ENCODE results near the gene CCNY.

Gene CCNY

DNA sequence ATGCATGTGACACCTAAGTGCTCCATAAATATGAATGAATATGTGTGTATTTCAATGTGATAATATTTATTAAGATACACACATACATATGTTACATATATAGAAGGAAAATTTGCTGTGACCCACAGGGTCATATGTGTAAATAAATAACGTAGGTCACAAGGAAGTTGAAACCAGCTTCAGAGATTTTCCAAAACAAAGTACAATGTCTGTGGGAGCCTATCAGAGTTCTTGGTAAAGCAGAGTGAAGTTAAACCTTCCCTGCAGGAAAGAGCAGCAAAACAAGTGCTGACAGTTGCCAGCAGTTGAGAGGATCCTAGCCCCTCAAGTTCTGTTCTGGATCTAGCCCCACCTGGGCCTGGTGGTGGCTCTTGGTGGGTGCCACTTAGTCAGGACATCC is 91.2 kb downstream of the CCNY start:
- no peak overlapping the region for H2AFZ ChIP-seq (ENCODE audit: low read length, unreplicated experiment)
- peaks cover 39% of the 10 kb centered on the region for H3K4me1 ChIP-seq (ENCODE audit: control insufficient read depth, insufficient read depth, low read length, unreplicated experiment)
- H3K27ac ChIP-seq (ENCODE audit: low read depth, low read length), result no peak overlapping the region
- H3K79me2 ChIP-seq (ENCODE audit: control insufficient read depth, insufficient read depth, low read length, unreplicated experiment), result peaks cover 87% of the 10 kb centered on the region
- no peaks in the 10 kb centered on the region for H3K27me3 ChIP-seq (ENCODE audit: insufficient read depth, low read length)
- H3K4me3 ChIP-seq (ENCODE audit: low read depth, low read length), result no peak overlapping the region
- H3K36me3 ChIP-seq (ENCODE audit: insufficient read depth, low read length), result no peaks in the 10 kb centered on the region

DNA sequence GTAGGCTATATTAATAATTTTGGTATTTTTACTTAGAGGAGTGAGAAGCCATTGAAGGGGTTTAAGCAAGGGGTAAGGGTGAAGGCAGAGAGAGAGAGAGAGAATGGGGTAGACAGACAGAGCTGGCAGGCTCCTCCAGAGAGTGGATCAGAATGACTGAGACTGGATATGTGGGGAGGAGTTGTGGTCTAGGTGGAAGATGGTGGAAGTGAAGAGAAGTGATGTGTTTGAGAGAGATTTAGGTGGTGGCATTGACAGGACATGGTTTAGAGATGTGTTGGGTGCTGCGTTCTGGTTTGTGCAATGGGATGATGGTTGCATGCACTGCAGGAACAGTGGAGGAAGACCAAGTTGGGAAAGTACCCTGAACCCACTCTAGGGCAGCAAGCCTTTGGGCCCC is 92.2 kb downstream of the CCNY start:
- Histone ChIP-seq H3K4me1 (ENCODE audit: control insufficient read depth, insufficient read depth, low read length, unreplicated experiment) (peaks cover 29% of the 10 kb centered on the region), H3K4me3 (ENCODE audit: low read depth, low read length) (no peak overlapping the region), H3K27me3 (ENCODE audit: insufficient read depth, low read length) (no peaks in the 10 kb centered on the region), H3K36me3 (ENCODE audit: insufficient read depth, low read length) (no peaks in the 10 kb centered on the region), H3K79me2 (ENCODE audit: control insufficient read depth, insufficient read depth, low read length, unreplicated experiment) (peaks cover 82% of the 10 kb centered on the region), H2AFZ (ENCODE audit: low read length, unreplicated experiment) (no peak overlapping the region), H3K27ac (ENCODE audit: low read depth, low read length) (no peak overlapping the region)

DNA sequence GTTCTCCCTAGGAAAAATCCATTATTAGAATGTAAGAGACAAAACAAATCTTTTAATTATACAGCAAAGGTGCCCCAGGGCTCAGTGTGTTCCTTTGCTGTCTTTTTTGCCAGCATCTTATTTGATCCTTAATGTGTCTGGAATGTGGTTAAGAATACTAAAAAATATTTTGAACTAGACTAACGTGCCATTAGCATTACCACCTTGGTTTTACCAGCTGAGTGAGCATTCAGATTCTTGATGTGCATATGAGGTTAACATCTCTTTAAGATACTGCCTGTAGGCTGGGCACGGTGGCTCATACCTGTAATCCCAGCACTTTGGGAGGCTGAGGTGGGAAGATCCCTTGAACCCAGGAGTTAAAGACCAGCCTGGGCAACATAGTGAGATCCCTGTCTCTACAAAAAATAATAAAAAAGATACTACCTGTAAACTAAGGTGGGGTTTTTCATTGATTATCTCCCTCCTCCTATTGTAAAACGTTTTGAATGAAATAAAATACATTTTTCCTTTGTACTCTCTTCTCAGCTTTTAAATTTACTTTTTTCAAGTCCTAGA is 96.6 kb downstream of the CCNY start:
- no peaks in the 10 kb centered on the region for H3K27me3 ChIP-seq (ENCODE audit: insufficient read depth, low read length)
- no peaks in the 10 kb centered on the region for H3K4me1 ChIP-seq (ENCODE audit: control insufficient read depth, insufficient read depth, low read length, unreplicated experiment)
- no peaks in the 10 kb centered on the region for H3K36me3 ChIP-seq (ENCODE audit: insufficient read depth, low read length)
- H3K27ac ChIP-seq (ENCODE audit: low read depth, low read length), result no peak overlapping the region
- H3K79me2 ChIP-seq (ENCODE audit: control insufficient read depth, insufficient read depth, low read length, unreplicated experiment), result peaks cover 78% of the 10 kb centered on the region
- H3K4me3 ChIP-seq (ENCODE audit: low read depth, low read length), result no peak overlapping the region
- H2AFZ ChIP-seq (ENCODE audit: low read length, unreplicated experiment), result no peak overlapping the region

DNA sequence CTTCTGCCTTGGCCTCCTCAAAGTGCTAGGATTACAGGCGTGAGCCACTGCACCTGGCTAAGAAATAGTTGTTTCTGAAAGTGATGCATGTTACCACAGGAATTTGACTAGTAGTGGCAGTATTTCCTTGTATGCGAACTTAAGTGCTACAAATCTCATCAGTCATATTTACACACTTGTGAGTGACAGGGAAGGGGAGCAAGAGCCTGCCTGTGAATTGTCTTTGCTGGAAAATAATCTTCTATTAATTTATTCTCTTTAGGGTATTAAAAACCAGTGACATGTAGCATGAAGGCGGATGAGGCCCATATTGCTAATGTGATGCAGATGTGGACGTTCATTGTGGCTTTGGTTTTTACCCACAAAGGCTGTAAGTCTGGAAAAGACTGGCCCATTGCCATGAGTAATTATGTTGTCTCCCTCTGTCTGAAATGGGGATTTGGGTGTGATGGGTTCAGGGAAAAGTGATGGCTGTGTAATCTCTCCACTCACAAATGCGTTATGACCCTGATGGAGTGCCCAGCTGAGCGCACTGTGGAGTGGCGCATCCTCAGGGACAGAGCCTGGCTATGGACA is 97.6 kb downstream of the CCNY start:
- Histone ChIP-seq H3K4me1 (ENCODE audit: control insufficient read depth, insufficient read depth, low read length, unreplicated experiment) (no peaks in the 10 kb centered on the region), H3K79me2 (ENCODE audit: control insufficient read depth, insufficient read depth, low read length, unreplicated experiment) (peaks cover 74% of the 10 kb centered on the region), H3K27me3 (ENCODE audit: insufficient read depth, low read length) (no peaks in the 10 kb centered on the region), H3K4me3 (ENCODE audit: low read depth, low read length) (no peak overlapping the region), H2AFZ (ENCODE audit: low read length, unreplicated experiment) (no peak overlapping the region), H3K27ac (ENCODE audit: low read depth, low read length) (no peak overlapping the region), H3K36me3 (ENCODE audit: insufficient read depth, low read length) (peaks cover 6% of the 10 kb centered on the region; the same call in 1 of the 2 replicates)

DNA sequence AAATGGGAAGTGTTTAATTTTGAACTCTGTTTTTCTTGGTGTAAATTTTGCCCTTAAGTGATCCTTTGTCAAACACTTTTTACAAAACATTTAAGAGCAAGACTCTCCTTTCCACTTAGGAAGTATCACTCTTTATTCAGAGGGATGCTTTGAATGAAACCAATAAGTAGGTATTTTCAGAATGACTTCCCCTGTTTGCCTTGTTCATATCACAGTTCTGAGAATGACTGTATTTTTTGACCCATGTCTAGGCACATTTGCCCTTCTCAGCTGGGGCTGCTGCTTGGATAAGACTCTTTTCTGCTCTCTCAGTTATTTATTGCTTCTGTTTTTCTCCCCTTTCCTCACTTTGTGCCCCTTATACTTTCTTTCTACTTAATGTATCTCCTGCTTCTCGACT is 98.2 kb downstream of the CCNY start:
- Histone ChIP-seq H3K27ac (ENCODE audit: low read depth, low read length) (no peak overlapping the region), H3K36me3 (ENCODE audit: insufficient read depth, low read length) (peaks cover 12% of the 10 kb centered on the region; the same call in 1 of the 2 replicates), H2AFZ (ENCODE audit: low read length, unreplicated experiment) (no peak overlapping the region), H3K79me2 (ENCODE audit: control insufficient read depth, insufficient read depth, low read length, unreplicated experiment) (peaks cover 76% of the 10 kb centered on the region), H3K4me1 (ENCODE audit: control insufficient read depth, insufficient read depth, low read length, unreplicated experiment) (no peaks in the 10 kb centered on the region), H3K4me3 (ENCODE audit: low read depth, low read length) (no peak overlapping the region), H3K27me3 (ENCODE audit: insufficient read depth, low read length) (no peaks in the 10 kb centered on the region)

DNA sequence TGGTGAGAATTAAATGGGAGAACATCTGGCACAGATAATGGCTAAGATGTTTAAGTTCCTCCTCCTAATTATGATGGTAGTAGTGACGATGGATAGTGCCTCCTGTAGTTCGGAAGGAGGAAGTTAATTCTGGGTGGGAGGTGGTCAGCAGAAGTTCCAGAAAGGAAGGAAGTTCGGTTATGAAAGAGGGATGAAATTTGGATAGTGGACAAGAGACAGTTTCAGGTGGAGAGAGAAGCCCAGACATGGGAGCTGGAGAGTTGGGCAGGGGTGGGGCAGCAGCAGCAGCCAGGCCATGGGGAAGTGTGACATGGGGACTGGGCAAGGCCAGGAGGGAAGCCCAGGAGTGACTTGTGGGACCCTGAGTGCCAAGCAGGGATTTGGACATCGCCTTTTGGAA is 99.5 kb downstream of the CCNY start:
- Histone ChIP-seq H3K4me1 (ENCODE audit: control insufficient read depth, insufficient read depth, low read length, unreplicated experiment) (no peaks in the 10 kb centered on the region), H3K36me3 (ENCODE audit: insufficient read depth, low read length) (peaks cover 12% of the 10 kb centered on the region; the same call in 1 of the 2 replicates), H3K79me2 (ENCODE audit: control insufficient read depth, insufficient read depth, low read length, unreplicated experiment) (peaks cover 82% of the 10 kb centered on the region), H3K4me3 (ENCODE audit: low read depth, low read length) (no peak overlapping the region), H2AFZ (ENCODE audit: low read length, unreplicated experiment) (no peak overlapping the region), H3K27me3 (ENCODE audit: insufficient read depth, low read length) (no peaks in the 10 kb centered on the region), H3K27ac (ENCODE audit: low read depth, low read length) (no peak overlapping the region)

DNA sequence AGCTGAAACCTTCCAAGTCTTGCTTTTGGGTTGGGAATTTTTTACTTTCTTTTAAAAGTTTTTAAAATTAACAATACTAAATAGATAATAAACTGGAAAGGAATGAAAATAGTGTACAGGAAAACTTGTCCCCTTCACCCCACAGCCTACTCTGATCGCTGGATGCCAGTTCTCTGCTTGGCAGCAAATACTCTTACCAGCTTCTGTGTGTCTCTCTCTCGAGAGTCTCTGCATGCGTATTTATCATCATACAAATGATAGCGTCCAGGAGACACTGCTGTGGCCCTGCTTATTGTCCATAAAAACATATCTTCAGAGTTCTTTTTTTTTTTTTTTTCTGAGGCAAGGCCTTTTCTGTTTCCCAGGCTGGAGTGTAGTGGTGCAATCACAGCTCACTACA is 101.5 kb downstream of the CCNY start:
- Histone ChIP-seq H3K36me3 (ENCODE audit: insufficient read depth, low read length) (peaks cover 12% of the 10 kb centered on the region; the same call in 1 of the 2 replicates), H2AFZ (ENCODE audit: low read length, unreplicated experiment) (no peak overlapping the region), H3K4me3 (ENCODE audit: low read depth, low read length) (no peak overlapping the region), H3K27me3 (ENCODE audit: insufficient read depth, low read length) (no peaks in the 10 kb centered on the region), H3K4me1 (ENCODE audit: control insufficient read depth, insufficient read depth, low read length, unreplicated experiment) (no peaks in the 10 kb centered on the region), H3K79me2 (ENCODE audit: control insufficient read depth, insufficient read depth, low read length, unreplicated experiment) (peaks cover 86% of the 10 kb centered on the region), H3K27ac (ENCODE audit: low read depth, low read length) (no peak overlapping the region)

DNA sequence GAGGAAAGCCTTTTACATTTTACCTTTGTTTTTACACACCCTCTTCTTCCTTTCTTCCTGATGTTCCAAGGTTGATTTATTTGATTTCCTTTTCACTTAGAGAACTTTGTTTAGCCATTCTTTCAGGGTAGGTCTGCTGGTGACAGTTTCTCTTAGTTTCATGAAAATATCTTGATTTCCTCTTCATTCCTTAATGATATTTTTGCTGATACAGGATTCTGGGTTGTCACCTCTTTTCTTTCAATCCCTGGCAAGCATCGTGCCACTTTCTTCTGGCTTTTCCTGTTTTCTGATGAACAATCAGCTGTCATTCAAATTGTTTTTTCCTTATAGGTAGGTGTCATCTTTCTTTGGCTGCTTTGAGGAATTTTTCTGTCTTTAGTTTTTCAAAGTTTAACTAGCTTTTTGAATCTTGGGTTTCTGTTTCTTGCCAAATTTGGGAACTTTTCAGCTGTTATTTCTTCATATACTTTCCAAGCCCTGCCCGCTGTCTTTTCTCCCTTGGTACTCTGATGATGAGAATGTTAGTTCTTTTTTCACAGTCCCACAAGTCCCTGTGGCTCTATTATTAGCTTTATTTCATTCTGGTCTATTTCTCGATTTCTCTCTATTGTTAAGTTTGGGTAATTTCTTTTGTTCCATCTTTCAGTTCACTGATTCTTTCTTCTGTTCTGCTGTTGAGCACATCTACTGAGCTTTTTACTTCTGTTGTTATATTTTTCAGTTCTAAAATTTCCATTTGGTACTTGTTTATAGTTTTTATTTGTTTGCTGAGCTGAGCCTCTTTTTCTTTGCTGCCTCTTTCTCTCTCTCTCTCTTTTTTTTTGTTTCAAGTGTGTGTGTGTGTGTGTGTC is 102.6 kb downstream of the CCNY start:
- no peak overlapping the region for H3K27ac ChIP-seq (ENCODE audit: low read depth, low read length)
- no peak overlapping the region for H3K4me3 ChIP-seq (ENCODE audit: low read depth, low read length)
- no peaks in the 10 kb centered on the region for H3K4me1 ChIP-seq (ENCODE audit: control insufficient read depth, insufficient read depth, low read length, unreplicated experiment)
- no peaks in the 10 kb centered on the region for H3K27me3 ChIP-seq (ENCODE audit: insufficient read depth, low read length)
- H3K36me3 ChIP-seq (ENCODE audit: insufficient read depth, low read length), result peaks cover 17% of the 10 kb centered on the region; the same call in 1 of the 2 replicates
- H3K79me2 ChIP-seq (ENCODE audit: control insufficient read depth, insufficient read depth, low read length, unreplicated experiment), result peaks cover 85% of the 10 kb centered on the region
- no peak overlapping the region for H2AFZ ChIP-seq (ENCODE audit: low read length, unreplicated experiment)

DNA sequence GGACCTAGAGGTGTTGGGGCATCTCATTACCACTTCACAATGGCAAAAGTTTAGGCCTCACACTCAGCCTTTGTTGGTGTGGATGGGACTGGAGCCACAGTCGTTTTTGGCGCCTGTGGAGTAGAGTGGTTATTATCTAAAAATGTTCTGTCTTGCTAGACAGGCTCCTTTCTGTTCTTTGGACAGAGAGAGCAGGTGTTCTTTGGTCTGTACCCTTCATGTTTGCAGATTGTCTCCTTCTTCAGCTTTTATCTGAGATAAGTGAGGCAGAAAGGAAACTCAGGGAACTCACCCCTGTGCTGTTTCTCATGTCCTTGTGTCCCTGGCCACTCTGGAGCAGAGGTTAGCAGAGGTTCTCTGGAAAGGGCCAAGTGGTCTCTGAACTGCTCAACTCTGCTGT is 103.7 kb downstream of the CCNY start:
- H2AFZ ChIP-seq (ENCODE audit: low read length, unreplicated experiment), result no peak overlapping the region
- no peaks in the 10 kb centered on the region for H3K4me1 ChIP-seq (ENCODE audit: control insufficient read depth, insufficient read depth, low read length, unreplicated experiment)
- H3K4me3 ChIP-seq (ENCODE audit: low read depth, low read length), result no peak overlapping the region
- no peak overlapping the region for H3K27ac ChIP-seq (ENCODE audit: low read depth, low read length)
- H3K36me3 ChIP-seq (ENCODE audit: insufficient read depth, low read length), result peaks cover 17% of the 10 kb centered on the region; the same call in 1 of the 2 replicates
- no peaks in the 10 kb centered on the region for H3K27me3 ChIP-seq (ENCODE audit: insufficient read depth, low read length)
- peaks cover 82% of the 10 kb centered on the region for H3K79me2 ChIP-seq (ENCODE audit: control insufficient read depth, insufficient read depth, low read length, unreplicated experiment)

DNA sequence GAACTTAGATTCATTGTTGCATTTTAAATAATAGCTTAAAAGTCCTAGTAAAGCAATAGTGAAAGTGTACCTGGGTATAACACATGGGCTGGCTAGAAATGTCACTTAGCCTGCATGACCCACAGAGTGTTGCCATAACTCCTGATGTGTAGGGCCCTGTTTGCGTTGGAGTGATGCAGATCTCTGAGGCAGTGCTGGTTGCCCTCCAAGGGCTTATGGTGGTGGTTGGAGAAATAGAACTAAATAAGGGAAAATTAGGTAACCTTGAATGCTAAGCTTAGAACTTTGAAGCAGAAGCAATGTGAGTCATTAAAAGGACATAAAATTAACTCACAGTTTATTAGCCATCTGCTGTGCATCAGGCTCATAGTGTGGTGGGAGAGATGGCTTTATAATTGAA is 105.7 kb downstream of the CCNY start:
- Histone ChIP-seq H2AFZ (ENCODE audit: low read length, unreplicated experiment) (no peak overlapping the region), H3K4me1 (ENCODE audit: control insufficient read depth, insufficient read depth, low read length, unreplicated experiment) (peaks cover 11% of the 10 kb centered on the region), H3K36me3 (ENCODE audit: insufficient read depth, low read length) (peaks cover 17% of the 10 kb centered on the region; the same call in 1 of the 2 replicates), H3K4me3 (ENCODE audit: low read depth, low read length) (no peak overlapping the region), H3K27ac (ENCODE audit: low read depth, low read length) (no peak overlapping the region), H3K27me3 (ENCODE audit: insufficient read depth, low read length) (no peaks in the 10 kb centered on the region), H3K79me2 (ENCODE audit: control insufficient read depth, insufficient read depth, low read length, unreplicated experiment) (peaks cover 83% of the 10 kb centered on the region)

Measured in ACC112 (cell line).